Testis (tissue), 2 donors: Measurements from ENCODE around the gene TIMM23B.
"Not testable (repeated sequence)": the region's sequence is repeated elsewhere in the genome, so short reads cannot be mapped to it uniquely, and the experiment has no call there.

Source experiments
- CTCF ChIP-seq, 3 experiments: fragments of 450-650 bp in 2 of 3; fragments of 200-600 bp in 1 of 3; sonication (generic) in 1 of 3; IDR thresholded peaks; one replicate each; pipeline ENCODE4 v1.5.1; 2016 to 2019; ENCODE audit warnings: antibody characterized with exemption in 3 of 3, mild to moderate bottlenecking in 2 of 3, moderate library complexity in 1 of 3
- POLR2A ChIP-seq: fragments of 450-650 bp; IDR thresholded peaks from one replicate; pipeline ENCODE4 v1.6.1; 2017; ENCODE audit warnings: antibody characterized with exemption, mild to moderate bottlenecking, moderate library complexity

- not testable (repeated sequence) for TF ChIP-seq CTCF (IDR thresholded peaks at IDR 0.05); POLR2A
These were observed 53.5 kb downstream of the TIMM23B start for GRCh38 chr10:49995321-49995720.
